ENCODE results near the gene ZBTB20. TPM values are rescaled to one million over a fixed set of nuclear protein-coding genes. Genes with fewer than 3 reads are reported as not detected.

ZBTB20 gene
- polyA plus RNA-seq, 1 of the 3 experiments (the other 2 are of a cell fraction), result 0.43 TPM

DNA sequence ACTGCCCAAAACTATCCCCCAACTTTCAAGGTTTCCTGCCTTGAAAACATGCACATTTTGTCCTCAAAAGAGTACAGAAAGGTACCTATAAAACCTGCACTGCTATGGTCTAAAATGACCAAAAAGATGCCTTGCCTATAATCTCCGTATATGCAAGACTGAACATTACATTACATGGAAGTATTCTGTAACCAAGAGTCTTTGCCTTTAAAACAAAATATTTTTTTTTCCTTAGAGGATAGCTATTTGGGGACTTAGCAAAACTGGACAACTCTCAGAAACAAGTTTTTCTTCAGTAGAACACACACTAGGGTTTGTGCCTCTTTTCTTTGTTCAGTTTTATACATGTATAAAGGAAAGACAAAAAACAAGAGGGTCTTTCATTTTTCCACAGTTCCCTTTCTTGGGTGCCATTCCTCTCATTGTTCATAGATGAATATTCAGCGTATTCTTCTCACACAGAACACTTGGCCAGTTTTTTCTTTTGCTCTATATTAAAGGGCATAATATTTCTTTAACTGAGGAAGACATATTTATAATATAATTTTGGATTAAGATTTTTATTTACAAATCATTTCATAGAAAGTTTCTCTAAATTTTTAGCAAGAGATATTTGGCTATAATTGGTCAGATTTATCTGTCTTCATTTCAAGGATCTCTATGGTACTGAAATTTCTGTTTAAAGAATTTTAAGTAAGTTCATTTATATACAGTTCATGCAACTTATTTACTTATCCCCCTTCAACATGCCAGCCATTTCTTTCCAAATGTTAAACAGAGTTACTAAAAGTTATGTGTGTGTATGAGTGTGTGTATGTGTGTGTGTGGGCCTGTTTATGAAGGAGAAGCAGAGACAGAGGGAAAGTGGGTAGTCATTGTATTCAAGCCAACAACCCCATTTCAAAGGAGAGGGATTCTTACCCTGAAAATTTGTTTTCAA is 142.6 kb downstream of the ZBTB20 start:
- TF ChIP-seq FOXM1 (IDR thresholded peaks at IDR 0.05; ENCODE audit: low read depth) (no peak), POLR2AphosphoS5 (IDR thresholded peaks at IDR 0.05; ENCODE audit: low read depth, low read length) (no peak), RAD21 (IDR thresholded peaks at IDR 0.05; ENCODE audit: low read length) (no peak), TEAD4 (IDR thresholded peaks at IDR 0.05; ENCODE audit: borderline replicate concordance, insufficient read depth) (no peak), MEF2A (IDR thresholded peaks at IDR 0.05; ENCODE audit: borderline replicate concordance, low read depth) (no peak), GATA2 (CRISPR knock-in tag; IDR thresholded peaks at IDR 0.05) (no peak)
- TF ChIP-seq, protein P1, sequence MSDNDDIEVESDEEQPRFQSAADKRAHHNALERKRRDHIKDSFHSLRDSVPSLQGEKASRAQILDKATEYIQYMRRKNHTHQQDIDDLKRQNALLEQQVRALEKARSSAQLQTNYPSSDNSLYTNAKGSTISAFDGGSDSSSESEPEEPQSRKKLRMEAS (IDR thresholded peaks at IDR 0.05; ENCODE audit: low read depth), result no peak
- TF ChIP-seq, protein P2, sequence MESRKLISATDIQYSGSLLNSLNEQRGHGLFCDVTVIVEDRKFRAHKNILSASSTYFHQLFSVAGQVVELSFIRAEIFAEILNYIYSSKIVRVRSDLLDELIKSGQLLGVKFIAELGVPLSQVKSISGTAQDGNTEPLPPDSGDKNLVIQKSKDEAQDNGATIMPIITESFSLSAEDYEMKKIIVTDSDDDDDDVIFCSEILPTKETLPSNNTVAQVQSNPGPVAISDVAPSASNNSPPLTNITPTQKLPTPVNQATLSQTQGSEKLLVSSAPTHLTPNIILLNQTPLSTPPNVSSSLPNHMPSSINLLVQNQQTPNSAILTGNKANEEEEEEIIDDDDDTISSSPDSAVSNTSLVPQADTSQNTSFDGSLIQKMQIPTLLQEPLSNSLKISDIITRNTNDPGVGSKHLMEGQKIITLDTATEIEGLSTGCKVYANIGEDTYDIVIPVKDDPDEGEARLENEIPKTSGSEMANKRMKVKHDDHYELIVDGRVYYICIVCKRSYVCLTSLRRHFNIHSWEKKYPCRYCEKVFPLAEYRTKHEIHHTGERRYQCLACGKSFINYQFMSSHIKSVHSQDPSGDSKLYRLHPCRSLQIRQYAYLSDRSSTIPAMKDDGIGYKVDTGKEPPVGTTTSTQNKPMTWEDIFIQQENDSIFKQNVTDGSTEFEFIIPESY (IDR thresholded peaks at IDR 0.05; ENCODE audit: borderline replicate concordance, low read depth), result no peak
- TF ChIP-seq, protein P3, sequence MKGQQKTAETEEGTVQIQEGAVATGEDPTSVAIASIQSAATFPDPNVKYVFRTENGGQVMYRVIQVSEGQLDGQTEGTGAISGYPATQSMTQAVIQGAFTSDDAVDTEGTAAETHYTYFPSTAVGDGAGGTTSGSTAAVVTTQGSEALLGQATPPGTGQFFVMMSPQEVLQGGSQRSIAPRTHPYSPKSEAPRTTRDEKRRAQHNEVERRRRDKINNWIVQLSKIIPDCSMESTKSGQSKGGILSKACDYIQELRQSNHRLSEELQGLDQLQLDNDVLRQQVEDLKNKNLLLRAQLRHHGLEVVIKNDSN (IDR thresholded peaks at IDR 0.05; ENCODE audit: borderline replicate concordance, low read depth), result no peak
- ChIA-PET CTCF (interaction anchor here (0.8 to 1.1 kb wide), 2 partner anchors 23 to 88 kb away, joined by 3 to 4 read pairs; no protein-coding TSS in a partner anchor), POLR2A (no interaction called here)
- no peak for DNase-seq
- Histone ChIP-seq H4K20me1 (ENCODE audit: insufficient read depth) (no peaks in the 10 kb centered on the region), H3K9me2 (0 out of 2 replicates have a peak, but pooled peaks cover 5% of the 10 kb centered on the region), H3K36me3 (replicated peaks in 1 of 2; ENCODE audit: control insufficient read depth in 1 of 2, insufficient read depth in 2 of 2, low read length in 1 of 2) (peaks cover 0 to 4% of the 10 kb centered on the region in 2 experiments), H3K27me3 (ENCODE audit: insufficient read depth) (no peaks in the 10 kb centered on the region), H2AFZ (ENCODE audit: low read depth) (no peak overlapping the region), H3K4me2 (no peak overlapping the region), H3K4me1 (ENCODE audit: control insufficient read depth in 1 of 2, insufficient read depth in 2 of 2, low read depth in 1 of 2, low read length in 1 of 2) (no peaks in the 10 kb centered on the region), H3K79me2 (ENCODE audit: insufficient read depth) (no peaks in the 10 kb centered on the region), H3K9ac (no peak overlapping the region), H3K27ac (ENCODE audit: low read depth in 2 of 2, low read length in 1 of 2) (no peak overlapping the region), H3F3A (replicated peaks; ENCODE audit: insufficient read depth) (no peaks in the 10 kb centered on the region), H3K4me3 (ENCODE audit: low read depth in 2 of 2, low read length in 1 of 2) (no peak overlapping the region), H3K9me3 (no peaks in the 10 kb centered on the region)
- 88% methylated on average over 2 of the region's 2 CpGs for WGBS (ENCODE audit: low lambda C conversion rate)

DNA sequence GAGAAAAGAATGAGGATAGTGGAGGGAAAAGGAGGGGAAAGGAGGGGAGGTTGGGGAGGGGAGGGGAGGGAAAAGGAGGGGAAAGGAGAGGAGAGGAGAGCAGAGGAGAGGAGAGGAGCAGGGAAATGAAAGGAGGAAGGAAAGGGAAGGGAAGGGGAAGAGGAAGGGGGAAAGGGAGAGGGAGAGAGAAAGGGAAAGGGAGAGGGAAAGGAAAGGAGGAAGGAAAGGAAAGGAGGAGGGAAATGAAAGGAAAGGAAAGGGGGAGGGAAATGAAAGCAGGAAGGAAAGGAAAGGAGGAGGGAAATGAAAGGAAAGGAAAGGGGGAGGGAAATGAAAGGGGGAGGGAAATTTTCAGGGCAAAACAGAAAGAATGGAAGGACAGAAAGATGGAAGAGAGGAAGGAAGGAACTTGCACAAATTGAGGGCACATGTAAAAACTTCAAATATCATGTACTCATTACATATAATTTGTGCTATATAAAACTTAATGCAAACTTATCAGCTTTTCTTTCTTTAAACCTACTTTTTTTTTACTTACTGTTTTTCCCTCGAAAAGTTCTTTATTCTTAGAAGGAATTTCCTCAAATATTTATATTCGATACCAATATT is 148.0 kb downstream of the ZBTB20 start:
- H3K79me2 ChIP-seq (ENCODE audit: insufficient read depth), result no peaks in the 10 kb centered on the region
- H3K9me3 ChIP-seq, result no peaks in the 10 kb centered on the region
- H3K4me3 ChIP-seq (ENCODE audit: low read depth in 2 of 2, low read length in 1 of 2), result no peak overlapping the region
- no peak overlapping the region for H2AFZ ChIP-seq (ENCODE audit: low read depth)
- no peak overlapping the region for H3K4me2 ChIP-seq
- no peak overlapping the region for H3K27ac ChIP-seq (ENCODE audit: low read depth in 2 of 2, low read length in 1 of 2)
- no peaks in the 10 kb centered on the region for H3K27me3 ChIP-seq (ENCODE audit: insufficient read depth)
- no peaks in the 10 kb centered on the region for H4K20me1 ChIP-seq (ENCODE audit: insufficient read depth)
- H3K36me3 ChIP-seq (replicated peaks in 1 of 2; ENCODE audit: control insufficient read depth in 1 of 2, insufficient read depth in 2 of 2, low read length in 1 of 2), result no peaks in the 10 kb centered on the region
- ChIA-PET CTCF (no interaction called here), POLR2A (no interaction called here)
- no peaks in the 10 kb centered on the region for H3K4me1 ChIP-seq (ENCODE audit: control insufficient read depth in 1 of 2, insufficient read depth in 2 of 2, low read depth in 1 of 2, low read length in 1 of 2)
- 72% methylated on average over 2 of the region's 2 CpGs for WGBS (ENCODE audit: low lambda C conversion rate)
- H3K9ac ChIP-seq, result no peak overlapping the region
- H3K9me2 ChIP-seq, result no peaks in the 10 kb centered on the region
- no peaks in the 10 kb centered on the region for H3F3A ChIP-seq (replicated peaks; ENCODE audit: insufficient read depth)
- TF ChIP-seq TEAD4 (IDR thresholded peaks at IDR 0.05; ENCODE audit: borderline replicate concordance, insufficient read depth) (no peak), RCOR1 (IDR thresholded peaks at IDR 0.05; ENCODE audit: low read length) (no peak), FOXM1 (IDR thresholded peaks at IDR 0.05; ENCODE audit: low read depth) (no peak), SMC3 (IDR thresholded peaks at IDR 0.05; ENCODE audit: low read depth, low read length) (no peak), ELF1 (IDR thresholded peaks at IDR 0.05) (no peak), RAD21 (IDR thresholded peaks at IDR 0.05; ENCODE audit: low read length) (no peak), MXI1 (IDR thresholded peaks at IDR 0.05; ENCODE audit: low read depth, low read length) (no peak)
- TF ChIP-seq, protein P4, sequence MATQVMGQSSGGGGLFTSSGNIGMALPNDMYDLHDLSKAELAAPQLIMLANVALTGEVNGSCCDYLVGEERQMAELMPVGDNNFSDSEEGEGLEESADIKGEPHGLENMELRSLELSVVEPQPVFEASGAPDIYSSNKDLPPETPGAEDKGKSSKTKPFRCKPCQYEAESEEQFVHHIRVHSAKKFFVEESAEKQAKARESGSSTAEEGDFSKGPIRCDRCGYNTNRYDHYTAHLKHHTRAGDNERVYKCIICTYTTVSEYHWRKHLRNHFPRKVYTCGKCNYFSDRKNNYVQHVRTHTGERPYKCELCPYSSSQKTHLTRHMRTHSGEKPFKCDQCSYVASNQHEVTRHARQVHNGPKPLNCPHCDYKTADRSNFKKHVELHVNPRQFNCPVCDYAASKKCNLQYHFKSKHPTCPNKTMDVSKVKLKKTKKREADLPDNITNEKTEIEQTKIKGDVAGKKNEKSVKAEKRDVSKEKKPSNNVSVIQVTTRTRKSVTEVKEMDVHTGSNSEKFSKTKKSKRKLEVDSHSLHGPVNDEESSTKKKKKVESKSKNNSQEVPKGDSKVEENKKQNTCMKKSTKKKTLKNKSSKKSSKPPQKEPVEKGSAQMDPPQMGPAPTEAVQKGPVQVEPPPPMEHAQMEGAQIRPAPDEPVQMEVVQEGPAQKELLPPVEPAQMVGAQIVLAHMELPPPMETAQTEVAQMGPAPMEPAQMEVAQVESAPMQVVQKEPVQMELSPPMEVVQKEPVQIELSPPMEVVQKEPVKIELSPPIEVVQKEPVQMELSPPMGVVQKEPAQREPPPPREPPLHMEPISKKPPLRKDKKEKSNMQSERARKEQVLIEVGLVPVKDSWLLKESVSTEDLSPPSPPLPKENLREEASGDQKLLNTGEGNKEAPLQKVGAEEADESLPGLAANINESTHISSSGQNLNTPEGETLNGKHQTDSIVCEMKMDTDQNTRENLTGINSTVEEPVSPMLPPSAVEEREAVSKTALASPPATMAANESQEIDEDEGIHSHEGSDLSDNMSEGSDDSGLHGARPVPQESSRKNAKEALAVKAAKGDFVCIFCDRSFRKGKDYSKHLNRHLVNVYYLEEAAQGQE (IDR thresholded peaks at IDR 0.05; ENCODE audit: low read depth, low read length), result no peak
- no peak for DNase-seq

Data from SK-N-SH (cell line).